Brain microvascular endothelial cell (primary cell): ENCODE measurements around the gene DPEP3.

Source experiments
- DNase-seq: peaks from one replicate; pipeline ENCODE4 v3.0.0-alpha.2; 2020
- H3K27ac ChIP-seq: fragments of 250-450 bp; sonication (Bioruptor Pico); 2 replicates; pipeline ENCODE4 v1.5.1; 2020; ENCODE audit warnings: mild to moderate bottlenecking, moderate library complexity
- H3K27me3 ChIP-seq: fragments of 250-450 bp; sonication (Bioruptor Pico); replicated peaks from 2 replicates; pipeline ENCODE4 v1.5.1; 2020; ENCODE audit warnings: mild to moderate bottlenecking
- H3K36me3 ChIP-seq: fragments of 250-450 bp; sonication (Bioruptor Pico); replicated peaks from 2 replicates; pipeline ENCODE4 v1.5.1; 2020; ENCODE audit warnings: mild to moderate bottlenecking
- H3K4me3 ChIP-seq: 2 replicates; pipeline ENCODE4 v1.5.1; 2011; ENCODE audit warnings: low read depth, mild to moderate bottlenecking, control low read depth, low read length, moderate library complexity
- CTCF ChIP-seq: IDR thresholded peaks from 2 replicates; pipeline ENCODE4 v1.5.1; 2011; ENCODE audit warnings: low read depth, mild to moderate bottlenecking, moderate library complexity, low read length, control low read depth, inconsistent platforms; ENCODE audit errors: missing control alignments
- in situ Hi-C: cut with HindIII; loops from 2 replicates; pipeline ENCODE4 v1.10.0; 2017; ENCODE audit warnings: low sequenced_read_pairs, low pct_ligation_motif_present

Gene DPEP3

GRCh38 chr16:67951485-67951884, 28.8 kb downstream of the DPEP3 start:
- no peak for TF ChIP-seq CTCF
- no peak overlapping the region for H3K27ac ChIP-seq
- H3K36me3 ChIP-seq = peaks cover 94% of the 10 kb centered on the region
- no peak for DNase-seq
- no peak overlapping the region for H3K4me3 ChIP-seq
- in situ Hi-C loops = no loop called here
- H3K27me3 ChIP-seq = no peaks in the 10 kb centered on the region

- H3K27ac ChIP-seq = no peak overlapping the region
Observed at GRCh38 chr16:67950335-67950843, 29.9 kb downstream of the DPEP3 start.

GRCh38 chr16:67949645-67950044, 30.7 kb downstream of the DPEP3 start:
- Histone ChIP-seq H3K27ac (no peak overlapping the region), H3K27me3 (no peaks in the 10 kb centered on the region), H3K4me3 (no peak overlapping the region), H3K36me3 (peaks cover 94% of the 10 kb centered on the region)
- no peak for TF ChIP-seq CTCF
- in situ Hi-C loops = no loop called here
- DNase-seq = no peak

More at GRCh38 chr16:67950335-67950843, 29.9 kb downstream of the DPEP3 start:
- Histone ChIP-seq H3K36me3 (peaks cover 94% of the 10 kb centered on the region), H3K27me3 (no peaks in the 10 kb centered on the region), H3K4me3 (no peak overlapping the region)
- no peak for TF ChIP-seq CTCF
- in situ Hi-C loops = no loop called here
- DNase-seq = no peak

- no peak for TF ChIP-seq CTCF
- Histone ChIP-seq H3K4me3 (no peak overlapping the region), H3K27me3 (no peaks in the 10 kb centered on the region), H3K27ac (no peak overlapping the region), H3K36me3 (peaks cover 93% of the 10 kb centered on the region)
- in situ Hi-C loops = no loop called here
- DNase-seq = no peak
Observed at GRCh38 chr16:67948015-67948414, 32.3 kb downstream of the DPEP3 start.

GRCh38 chr16:67946966-67947558, 33.2 kb downstream of the DPEP3 start:
- no peak for TF ChIP-seq CTCF
- peaks cover 93% of the 10 kb centered on the region for H3K36me3 ChIP-seq
- H3K4me3 ChIP-seq = no peak overlapping the region

GRCh38 chr16:67946128-67946569, 34.1 kb downstream of the DPEP3 start:
- Histone ChIP-seq H3K4me3 (no peak overlapping the region), H3K27ac (no peak overlapping the region)
- in situ Hi-C loops = no loop called here

More at GRCh38 chr16:67946966-67947558, 33.2 kb downstream of the DPEP3 start:
- Histone ChIP-seq H3K27ac (no peak overlapping the region), H3K27me3 (no peaks in the 10 kb centered on the region)
- in situ Hi-C loops = no loop called here
- no peak for DNase-seq

More at GRCh38 chr16:67946128-67946569, 34.1 kb downstream of the DPEP3 start:
- Histone ChIP-seq H3K27me3 (no peaks in the 10 kb centered on the region), H3K36me3 (peaks cover 93% of the 10 kb centered on the region)
- TF ChIP-seq CTCF = no peak
- no peak for DNase-seq
